Pancreas (tissue), 10 donors: ENCODE results near the gene MOV10L1. TPM values are rescaled to one million over a fixed set of nuclear protein-coding genes. Genes with fewer than 3 reads are reported as not detected.
A peak's percentile ranks its signal among the peaks of the same experiment; 100 is the strongest.

ENCODE experiments used
- ATAC-seq, 4 donors: fragments of 200-7000 bp; cut with Tn5 transposase; one replicate each; pipeline versions ENCODE4 v1.8.0 to v1.9.1; 2020; ENCODE audit warnings: mild to moderate bottlenecking in 4 of 4, moderate library complexity in 4 of 4
- DNase-seq, 6 donors: peaks; one replicate each; pipeline ENCODE4 v3.0.0-alpha.2; 2020
- FAIRE-seq: peaks from 2 replicates; lab custom pipeline; 2012; peaks lifted over from hg19 to GRCh38; lab: Jason Lieb, UNC
- H3K27ac ChIP-seq, 4 donors: fragments of 200-600 bp; sonication (generic); 1 replicate in 3 of 4; 2 replicates in 1 of 4; pipeline versions ENCODE4 v1.5.0 to v1.8.0; 2020
- H3K27me3 ChIP-seq, 4 donors: fragments of 200-600 bp; one replicate each; pipeline ENCODE4 v1.8.0; 2021
- H3K36me3 ChIP-seq, 3 donors: fragments of 200-600 bp; sonication (generic) in 1 of 3; one replicate each; pipeline versions ENCODE4 v1.5.0 to v1.8.0; 2020 to 2021
- H3K4me1 ChIP-seq, 3 donors: fragments of 200-600 bp; one replicate each; pipeline ENCODE4 v1.8.0; 2021
- H3K4me3 ChIP-seq, 4 donors: fragments of 200-600 bp; sonication (generic) in 2 of 4; one replicate each; pipeline versions ENCODE4 v1.5.0 to v1.8.0; 2020 to 2021
- H3K9me3 ChIP-seq, 4 donors: fragments of 200-600 bp; one replicate each; pipeline ENCODE4 v1.8.0; 2021
- WGBS, 2 donors: extraction: QIAGEN DNeasy Blood & Tissue Kit; methylation state at CpG; one replicate each; pipeline ENCODE4 v1.1.7; 2013; 5-methylcytosine and 5-hydroxymethylcytosine counted together
- intact Hi-C, 3 donors: fragments of 100-400 bp; cut with DNase I; formaldehyde crosslinking; loops; one replicate each; pipeline versions ENCODE4 v1.11.1 to v1.14.2; 2022
- polyA plus RNA-seq, 2 donors: library from polyadenylated mRNA; stranded (reverse); fragments of 200-250 nt; gene quantifications; one replicate each; pipeline ENCODE4 v1.2.3, GENCODE V29; 2013
- total RNA-seq, 6 donors: library from RNA; stranded (reverse); fragmentation: NEBNext Ultra II Directional in 4 of 6; extraction: Animal tissue kit (Norgen Biotek cat#: 25700) in 4 of 6; gene quantifications; one replicate each; pipeline versions ENCODE4 v1.2.1 to v1.2.4, GENCODE V29; 2021 to 2023
- TF ChIP-seq, protein P1 (sequence below), 4 donors: fragments of 200-600 bp; sonication (generic) in 3 of 4; IDR thresholded peaks; one replicate each; pipeline versions ENCODE4 v1.5.0 to v1.8.0; 2021; ENCODE audit warnings: antibody characterized with exemption in 4 of 4
- donor health status: healthy with polysubstance abuse.
- donor health status: DM: no; HTN: no; CAD: no; lungs with moderate emphysema.
- donor health status: DM: no; HTN: no; CAD: no.
- donor health status: control.
- donor health status: control.
- donor health status: Bipolar disorder and iron deficiency.
- donor health status: DM: yes; HTN: yes; CAD: no.
- donor health status: DM: no; HTN: no; CAD: no.
- donor health status: DM: no; HTN: no; CAD: no.
- donor health status: DM: yes; HTN: yes; CAD: no.

Gene MOV10L1
- total and polyA plus RNA-seq, 8 donors = 0.09 to 1.9 (median 0.26) TPM; not detected in 1

DNA sequence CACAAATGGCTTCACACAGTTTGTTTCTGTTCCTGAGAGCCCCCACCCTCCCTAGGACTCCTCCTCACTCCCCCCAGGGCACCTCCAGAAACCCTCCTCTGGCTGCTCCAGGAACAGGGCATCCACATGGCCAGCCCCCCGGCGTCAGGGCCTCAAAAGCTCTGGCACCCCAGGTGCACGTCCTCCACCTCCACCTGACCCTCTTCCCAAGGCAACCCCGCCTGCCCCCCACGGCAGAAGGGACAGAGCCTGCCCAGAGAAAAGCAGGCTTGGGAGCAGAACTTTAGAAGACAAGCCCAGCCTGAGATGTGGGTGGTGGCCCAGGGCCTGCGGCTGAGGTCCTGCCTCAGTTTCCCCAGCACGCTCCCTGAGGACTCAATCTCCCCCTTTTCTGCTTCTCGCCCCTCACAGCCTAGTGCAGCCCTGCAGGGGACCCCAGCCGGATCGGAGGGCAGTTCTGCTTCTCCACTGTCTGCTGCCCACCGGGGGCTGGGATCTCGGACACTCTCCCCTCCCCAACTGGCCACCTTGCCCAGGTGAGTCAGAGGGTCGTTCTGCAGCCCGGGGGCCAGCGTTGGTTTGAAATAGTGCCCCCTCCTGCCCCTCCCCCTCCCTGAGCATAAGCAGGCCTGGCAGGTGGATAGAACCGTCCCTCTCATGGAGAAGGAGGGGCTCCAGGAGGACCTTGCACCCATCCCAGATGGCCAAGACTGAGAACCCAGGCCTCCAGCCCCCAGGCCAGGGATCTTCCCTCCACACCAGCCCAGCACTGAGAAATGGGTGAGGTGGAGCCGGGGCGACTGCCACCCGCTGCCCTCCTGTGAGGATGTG lies 93.5 kb downstream of the MOV10L1 start:
- TF ChIP-seq, protein P1, sequence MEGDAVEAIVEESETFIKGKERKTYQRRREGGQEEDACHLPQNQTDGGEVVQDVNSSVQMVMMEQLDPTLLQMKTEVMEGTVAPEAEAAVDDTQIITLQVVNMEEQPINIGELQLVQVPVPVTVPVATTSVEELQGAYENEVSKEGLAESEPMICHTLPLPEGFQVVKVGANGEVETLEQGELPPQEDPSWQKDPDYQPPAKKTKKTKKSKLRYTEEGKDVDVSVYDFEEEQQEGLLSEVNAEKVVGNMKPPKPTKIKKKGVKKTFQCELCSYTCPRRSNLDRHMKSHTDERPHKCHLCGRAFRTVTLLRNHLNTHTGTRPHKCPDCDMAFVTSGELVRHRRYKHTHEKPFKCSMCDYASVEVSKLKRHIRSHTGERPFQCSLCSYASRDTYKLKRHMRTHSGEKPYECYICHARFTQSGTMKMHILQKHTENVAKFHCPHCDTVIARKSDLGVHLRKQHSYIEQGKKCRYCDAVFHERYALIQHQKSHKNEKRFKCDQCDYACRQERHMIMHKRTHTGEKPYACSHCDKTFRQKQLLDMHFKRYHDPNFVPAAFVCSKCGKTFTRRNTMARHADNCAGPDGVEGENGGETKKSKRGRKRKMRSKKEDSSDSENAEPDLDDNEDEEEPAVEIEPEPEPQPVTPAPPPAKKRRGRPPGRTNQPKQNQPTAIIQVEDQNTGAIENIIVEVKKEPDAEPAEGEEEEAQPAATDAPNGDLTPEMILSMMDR (IDR thresholded peaks at IDR 0.05) = no peak
- Histone ChIP-seq H3K9me3 (no peaks in the 10 kb centered on the region), H3K4me3 (no peak overlapping the region), H3K27ac (peak overlapping the region; percentile 43 to 68 (median 61)), H3K36me3 (no peaks in the 10 kb centered on the region), H3K27me3 (no peaks in the 10 kb centered on the region), H3K4me1 (peaks cover 16 to 24% (median 20%) of the 10 kb centered on the region in 3 donors)
- DNase-seq = peak in 5 of 6 donors; percentile 34 to 79 (median 48)
- ATAC-seq = no peak
- intact Hi-C loops = no loop called here
- no peak for FAIRE-seq
- 65 to 68% methylated on average over 19 of the region's 19 CpGs for WGBS, 2 donors

GRCh38 chr22:50184004-50184901 lies 94.4 kb downstream of the MOV10L1 start:
- Histone ChIP-seq H3K4me3 (peak overlapping the region in 1 of 4 donors; percentile 80), H3K36me3 (no peaks in the 10 kb centered on the region), H3K27ac (peak overlapping the region; percentile 43 to 68 (median 61)), H3K4me1 (peaks cover 23 to 30% (median 23%) of the 10 kb centered on the region in 3 donors), H3K27me3 (no peaks in the 10 kb centered on the region), H3K9me3 (no peaks in the 10 kb centered on the region)
- peak; percentile 14 to 48 (median 34) for ATAC-seq
- intact Hi-C loops = no loop called here
- 74% methylated on average over 24 to 32 of the region's 32 CpGs for WGBS, 2 donors
- no peak for FAIRE-seq
- TF ChIP-seq, protein P1 (IDR thresholded peaks at IDR 0.05) = no peak
- DNase-seq = peak; percentile 64 to 90 (median 78)

DNA sequence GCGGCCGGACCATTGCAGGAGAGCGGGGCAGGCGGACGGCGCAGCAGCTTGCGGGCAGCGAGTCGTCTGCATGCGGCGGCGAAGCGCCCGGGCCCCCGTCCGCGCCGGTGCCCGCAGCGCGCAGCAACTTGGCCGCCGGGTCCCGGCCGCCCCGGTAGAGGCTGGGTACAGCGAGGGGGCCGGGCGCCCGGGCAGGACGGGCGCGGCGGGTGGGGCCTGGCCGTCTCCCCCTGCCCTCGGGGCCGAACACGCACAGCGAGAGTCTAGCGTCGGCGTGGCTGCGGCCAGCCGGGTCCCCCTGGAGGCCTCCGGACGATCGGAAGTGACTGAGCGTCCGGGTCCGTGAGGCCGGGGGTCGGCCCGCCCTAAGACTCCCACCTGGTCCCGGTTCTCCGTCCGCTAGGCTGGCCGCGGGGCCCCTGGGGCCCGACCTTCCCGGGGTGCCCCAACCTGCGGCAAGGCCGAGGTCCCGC lies 95.1 kb downstream of the MOV10L1 start:
- Histone ChIP-seq H3K9me3 (no peaks in the 10 kb centered on the region), H3K4me1 (peaks cover 30 to 37% (median 30%) of the 10 kb centered on the region in 3 donors), H3K27ac (peak overlapping the region in 1 of 4 donors; percentile 7), H3K4me3 (peak overlapping the region in 2 of 4 donors; percentile 80 to 83), H3K36me3 (no peaks in the 10 kb centered on the region), H3K27me3 (no peaks in the 10 kb centered on the region)
- no peak for ATAC-seq
- intact Hi-C loops = no loop called here
- FAIRE-seq = no peak
- 53 to 54% methylated on average over 32 to 63 of the region's 63 CpGs for WGBS, 2 donors
- TF ChIP-seq, protein P1 (IDR thresholded peaks at IDR 0.05) = no peak
- peak in 4 of 6 donors; percentile 28 to 85 (median 67) for DNase-seq

DNA sequence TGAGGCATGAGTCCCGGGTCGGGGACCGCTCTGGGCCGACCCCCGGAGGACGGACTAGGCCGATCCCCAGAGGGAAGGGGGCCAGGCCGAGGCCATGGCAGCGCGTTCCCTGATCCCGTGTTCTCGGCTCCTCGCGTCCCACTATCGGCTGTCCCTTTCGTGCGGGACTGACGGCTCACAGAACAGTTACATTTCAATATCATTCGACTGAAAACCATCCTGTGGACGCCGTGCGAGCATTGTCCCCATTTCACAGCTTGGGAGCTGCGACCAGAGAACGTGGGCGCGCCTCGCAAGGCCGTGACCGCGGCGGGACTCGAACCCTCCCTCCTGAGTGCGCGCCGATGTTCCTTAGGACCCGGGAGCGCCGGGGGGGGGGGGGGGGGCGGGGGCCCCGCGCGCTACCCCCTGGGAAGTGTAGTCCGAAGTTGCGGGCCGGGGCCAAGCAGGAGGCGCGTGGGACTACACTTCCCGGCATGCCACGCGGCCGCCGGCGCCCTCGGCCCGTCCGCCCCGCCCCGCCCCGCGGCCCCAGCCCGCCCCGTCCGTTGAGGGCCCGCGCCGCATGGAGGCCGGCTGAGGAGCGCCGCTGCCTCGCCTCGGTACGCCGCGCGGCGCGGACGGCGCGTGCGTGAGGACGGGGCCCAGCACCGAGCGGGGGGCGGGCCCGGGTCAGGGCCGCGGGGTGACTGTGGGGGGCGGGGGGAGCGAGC lies 95.7 kb downstream of the MOV10L1 start, which contains the start of gene TRABD:
Gene TRABD (plus strand): TSS at position 539 of the 713 bp plus-strand sequence. CDS start 7,148 bp downstream, outside the sequence.
- intact Hi-C loops = no loop called here
- TF ChIP-seq, protein P1 (IDR thresholded peaks at IDR 0.05) = no peak
- peaks cover 31 to 38% (median 35%) of the 10 kb centered on the region in 3 donors for H3K4me1 ChIP-seq
- H3K36me3 ChIP-seq = no peaks in the 10 kb centered on the region
- peak within 1 kb of the TSS; percentile 37 to 71 (median 57) for H3K27ac ChIP-seq
- FAIRE-seq (no peak), ATAC-seq (peak; percentile 64 to 83 (median 69)), DNase-seq (peak; percentile 87 to 96 (median 92))
- H3K9me3 ChIP-seq = no peaks in the 10 kb centered on the region
- H3K27me3 ChIP-seq = no peaks in the 10 kb centered on the region
- WGBS, 2 donors = 2% methylated on average over 50 to 78 of the region's 90 CpGs
- peak within 1 kb of the TSS; percentile 60 to 83 (median 72) for H3K4me3 ChIP-seq
